ENCODE results near the gene HASPIN. TPM values are rescaled to one million over a fixed set of nuclear protein-coding genes. Genes with fewer than 3 reads are reported as not detected.

The HASPIN gene
- total and polyA plus RNA-seq, 9 of the 15 experiments (the other 6 are each of a cell fraction or from before 2014, with no cell fraction given): 0.81 to 13.5 (median 9.9) TPM

GRCh38 chr17:3683054-3683511, 40.6 kb upstream of the HASPIN start (continued):
- TF ChIP-seq HOMEZ (CRISPR knock-in tag; IDR thresholded peaks at IDR 0.05) (no peak), ZNF140 (CRISPR knock-in tag; IDR thresholded peaks at IDR 0.05) (no peak), CBX2 (IDR thresholded peaks at IDR 0.05; ENCODE audit: insufficient read depth, low read length, poor library complexity, severe bottlenecking) (no peak), KAT8 (IDR thresholded peaks at IDR 0.05; ENCODE audit: low read depth) (no peak), STAG1 (CRISPR knock-in tag; IDR thresholded peaks at IDR 0.05; ENCODE audit: borderline replicate concordance) (peak; percentile 50; the same call in 1 of the 2 replicates), ZFP36 (IDR thresholded peaks at IDR 0.05; ENCODE audit: low read depth, low read length, partially characterized antibody) (no peak), GMEB1 (CRISPR knock-in tag; IDR thresholded peaks at IDR 0.05) (no peak), XRCC5 (IDR thresholded peaks at IDR 0.05; ENCODE audit: low read depth, low read length) (0 out of 2 replicates have a peak, but pooled peaks have one; percentile 38), MAZ (CRISPR knock-in tag; conservative IDR thresholded peaks at IDR 0.05 in 1 of 2, IDR thresholded peaks at IDR 0.05 in 1 of 2) (peak in 1 of 2 experiments; percentile 43; a peak in 1 of 4 replicates), KLF16 (IDR thresholded peaks at IDR 0.05) (peak; percentile 49; the same call in 1 of the 2 replicates), ID3 (CRISPR knock-in tag; IDR thresholded peaks at IDR 0.05) (no peak), ID3 (tag; IDR thresholded peaks at IDR 0.05) (no peak), KHSRP (IDR thresholded peaks at IDR 0.05) (no peak), SPI1 (IDR thresholded peaks at IDR 0.05; ENCODE audit: borderline replicate concordance, low read depth, low read length) (no peak), PHB (CRISPR knock-in tag; IDR thresholded peaks at IDR 0.05) (no peak), ARID1B (IDR thresholded peaks at IDR 0.05) (no peak), CREM (IDR thresholded peaks at IDR 0.05; ENCODE audit: low read depth) (0 out of 2 replicates have a peak, but pooled peaks have one; percentile 2), KLF13 (tag; IDR thresholded peaks at IDR 0.05; ENCODE audit: borderline replicate concordance, low read depth) (no peak)
- TF ChIP-seq, protein P1, sequence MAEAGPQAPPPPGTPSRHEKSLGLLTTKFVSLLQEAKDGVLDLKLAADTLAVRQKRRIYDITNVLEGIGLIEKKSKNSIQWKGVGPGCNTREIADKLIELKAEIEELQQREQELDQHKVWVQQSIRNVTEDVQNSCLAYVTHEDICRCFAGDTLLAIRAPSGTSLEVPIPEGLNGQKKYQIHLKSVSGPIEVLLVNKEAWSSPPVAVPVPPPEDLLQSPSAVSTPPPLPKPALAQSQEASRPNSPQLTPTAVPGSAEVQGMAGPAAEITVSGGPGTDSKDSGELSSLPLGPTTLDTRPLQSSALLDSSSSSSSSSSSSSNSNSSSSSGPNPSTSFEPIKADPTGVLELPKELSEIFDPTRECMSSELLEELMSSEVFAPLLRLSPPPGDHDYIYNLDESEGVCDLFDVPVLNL (CRISPR knock-in tag; IDR thresholded peaks at IDR 0.05; ENCODE audit: low read depth): no peak
- TF ChIP-seq, protein P2, sequence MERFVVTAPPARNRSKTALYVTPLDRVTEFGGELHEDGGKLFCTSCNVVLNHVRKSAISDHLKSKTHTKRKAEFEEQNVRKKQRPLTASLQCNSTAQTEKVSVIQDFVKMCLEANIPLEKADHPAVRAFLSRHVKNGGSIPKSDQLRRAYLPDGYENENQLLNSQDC (CRISPR knock-in tag; IDR thresholded peaks at IDR 0.05): no peak
- TF ChIP-seq, protein P3, sequence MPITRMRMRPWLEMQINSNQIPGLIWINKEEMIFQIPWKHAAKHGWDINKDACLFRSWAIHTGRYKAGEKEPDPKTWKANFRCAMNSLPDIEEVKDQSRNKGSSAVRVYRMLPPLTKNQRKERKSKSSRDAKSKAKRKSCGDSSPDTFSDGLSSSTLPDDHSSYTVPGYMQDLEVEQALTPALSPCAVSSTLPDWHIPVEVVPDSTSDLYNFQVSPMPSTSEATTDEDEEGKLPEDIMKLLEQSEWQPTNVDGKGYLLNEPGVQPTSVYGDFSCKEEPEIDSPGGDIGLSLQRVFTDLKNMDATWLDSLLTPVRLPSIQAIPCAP (CRISPR knock-in tag; IDR thresholded peaks at IDR 0.05; ENCODE audit: borderline replicate concordance): no peak
